COLO668 (cell line): ENCODE data around the gene DNAJC11.
"Not testable (repeated sequence)": the region's sequence is repeated elsewhere in the genome, so short reads cannot be mapped to it uniquely, and the experiment has no call there.

Experiments
- DNase-seq: peaks from one replicate; lab custom pipeline; 2025; ENCODE audit not compliant: unreplicated experiment; lab: John Stamatoyannopoulos, UW

The DNAJC11 gene

GRCh38 chr1:6695868-6696267 is 5.7 kb downstream of the DNAJC11 start:
- no peak for DNase-seq

- DNase-seq: no peak
These were observed 7.4 kb downstream of the DNAJC11 start for GRCh38 chr1:6694121-6694713.

GRCh38 chr1:6692956-6693355 is 8.7 kb downstream of the DNAJC11 start:
- DNase-seq: no peak

- DNase-seq: no peak
These were observed 10.1 kb downstream of the DNAJC11 start for GRCh38 chr1:6691507-6691906.

GRCh38 chr1:6690186-6690585 is 11.4 kb downstream of the DNAJC11 start:
- no peak for DNase-seq

GRCh38 chr1:6688757-6689156 is 12.9 kb downstream of the DNAJC11 start:
- no peak for DNase-seq

- DNase-seq: no peak
These were observed 13.6 kb downstream of the DNAJC11 start for GRCh38 chr1:6688001-6688400.

- DNase-seq: no peak
These were observed 15.3 kb downstream of the DNAJC11 start for GRCh38 chr1:6686294-6686693.

GRCh38 chr1:6685381-6685780 is 16.2 kb downstream of the DNAJC11 start:
- no peak for DNase-seq

- DNase-seq: no peak
These were observed 18.2 kb downstream of the DNAJC11 start for GRCh38 chr1:6683434-6683833.

GRCh38 chr1:6675941-6676340 is 25.7 kb downstream of the DNAJC11 start:
- no peak for DNase-seq

- DNase-seq: no peak
These were observed 26.8 kb downstream of the DNAJC11 start for GRCh38 chr1:6674771-6675170.

GRCh38 chr1:6673816-6674398 is 27.7 kb downstream of the DNAJC11 start:
- no peak for DNase-seq

- no peak for DNase-seq
These were observed 29.1 kb downstream of the DNAJC11 start for GRCh38 chr1:6672558-6672957.

GRCh38 chr1:6668503-6668902 is 33.1 kb downstream of the DNAJC11 start:
- DNase-seq: no peak

GRCh38 chr1:6667139-6667538 is 34.5 kb downstream of the DNAJC11 start:
- no peak for DNase-seq

- DNase-seq: no peak
These were observed 34.9 kb downstream of the DNAJC11 start for GRCh38 chr1:6666696-6667095.

GRCh38 chr1:6662468-6662867 is 39.1 kb downstream of the DNAJC11 start:
- DNase-seq: not testable (repeated sequence)

GRCh38 chr1:6660415-6661049 is 41.1 kb downstream of the DNAJC11 start:
- no peak for DNase-seq

GRCh38 chr1:6658359-6659060 is 43.1 kb downstream of the DNAJC11 start:
- DNase-seq: no peak

- no peak for DNase-seq
These were observed 44.5 kb downstream of the DNAJC11 start for GRCh38 chr1:6657138-6657537.
